DMS79 treated with DMSO at 0.1 percent for 48 hours (cell line): Measurements from ENCODE around the gene MORC2.

Experiments
- DNase-seq: peaks from one replicate; lab custom pipeline; 2025; lab: John Stamatoyannopoulos, UW

Gene MORC2

GRCh38 chr22:30920407-30920806 lies 48.2 kb downstream of the MORC2 start:
- peak; percentile 33 for DNase-seq

DNA sequence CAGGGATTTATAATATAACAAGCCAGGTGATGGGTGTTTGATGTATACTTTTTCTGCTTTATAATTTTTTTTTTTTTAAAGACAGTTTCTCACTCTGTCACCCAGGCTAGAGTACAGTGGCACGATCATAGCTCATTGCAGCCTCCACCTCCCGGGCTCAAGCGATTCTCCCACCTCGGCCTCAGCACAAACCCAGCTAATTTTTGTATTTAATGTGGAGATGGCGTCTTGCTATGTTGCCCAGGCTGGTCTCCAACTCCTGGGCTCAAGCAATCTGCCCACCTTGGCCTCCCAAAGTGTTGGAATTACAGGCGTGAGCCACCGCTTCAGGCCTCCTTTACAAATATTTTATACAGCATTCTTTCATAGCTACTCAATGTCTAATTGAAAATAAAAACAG lies 48.6 kb downstream of the MORC2 start:
- DNase-seq, result no peak

- DNase-seq, result no peak
These were observed 49.8 kb downstream of the MORC2 start for GRCh38 chr22:30918761-30919160.

GRCh38 chr22:30910358-30910757 lies 58.2 kb downstream of the MORC2 start:
- no peak for DNase-seq

DNA sequence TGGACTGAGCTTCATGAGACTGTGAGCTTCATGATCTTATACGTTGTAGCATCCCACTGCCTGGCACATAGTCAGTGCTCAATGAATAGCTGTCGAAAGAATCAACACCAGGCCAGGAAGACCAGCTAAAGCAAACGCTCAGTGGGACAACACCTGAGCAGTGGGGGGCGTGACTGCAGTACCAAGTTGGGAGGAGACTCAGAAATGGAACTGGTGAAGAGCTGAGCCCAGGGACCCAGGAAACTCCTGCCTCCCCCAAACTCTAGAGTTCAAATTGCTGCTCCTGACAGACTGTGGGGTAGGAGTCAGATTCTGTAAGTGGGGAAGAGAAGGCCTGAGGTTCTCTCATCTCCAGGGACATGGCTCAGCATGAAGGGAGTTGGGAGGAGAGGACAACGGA lies 59.3 kb downstream of the MORC2 start:
- DNase-seq, result no peak

GRCh38 chr22:30908051-30908461 lies 60.5 kb downstream of the MORC2 start:
- DNase-seq, result no peak

DNA sequence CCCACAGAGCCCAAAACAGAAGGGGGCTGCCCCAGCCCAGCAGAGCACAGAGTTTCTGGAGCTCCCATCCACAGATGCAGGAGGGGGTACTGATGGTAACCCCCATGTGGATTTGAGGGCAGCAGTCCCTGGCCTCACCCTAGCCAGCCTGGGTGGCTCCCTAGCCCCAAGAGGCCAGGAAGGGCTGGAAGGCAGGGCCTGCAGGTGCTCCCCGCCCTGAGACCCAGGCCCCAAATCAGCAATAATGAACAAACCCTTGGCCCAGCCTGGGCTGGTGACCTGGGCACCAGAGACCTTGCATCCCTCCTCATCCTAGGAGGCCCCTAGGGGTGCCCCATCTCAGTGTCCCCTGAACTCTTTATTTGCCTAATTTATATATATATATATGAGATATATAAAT lies 61.6 kb downstream of the MORC2 start:
- no peak for DNase-seq

DNA sequence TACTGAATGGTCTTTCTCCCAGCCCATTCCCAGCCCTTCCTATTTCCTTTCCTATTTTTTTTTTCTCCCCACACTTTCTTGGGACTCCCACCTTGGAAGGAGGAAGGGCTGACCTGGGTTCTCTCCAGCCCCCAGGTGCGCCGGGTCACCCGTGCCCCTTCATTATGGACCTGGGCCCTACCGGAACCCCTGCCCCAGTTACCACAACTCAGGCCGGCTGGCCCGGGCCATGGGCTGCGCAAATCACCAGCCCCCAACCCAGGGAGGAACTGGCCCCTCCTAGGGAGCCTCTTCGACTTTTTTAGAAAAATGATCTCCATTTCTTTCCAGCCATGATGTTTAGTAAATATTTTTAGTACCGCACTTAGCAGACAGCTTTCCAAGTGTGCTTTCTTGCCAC lies 62.2 kb downstream of the MORC2 start:
- no peak for DNase-seq

- no peak for DNase-seq
These were observed 62.8 kb downstream of the MORC2 start for GRCh38 chr22:30905696-30906341.

GRCh38 chr22:30903876-30904460 lies 64.6 kb downstream of the MORC2 start:
- no peak for DNase-seq

- no peak for DNase-seq
These were observed 65.8 kb downstream of the MORC2 start for GRCh38 chr22:30902496-30903357.

GRCh38 chr22:30894371-30894740 lies 74.2 kb downstream of the MORC2 start:
- no peak for DNase-seq

- no peak for DNase-seq
These were observed 74.9 kb downstream of the MORC2 start for GRCh38 chr22:30893434-30894370.

DNA sequence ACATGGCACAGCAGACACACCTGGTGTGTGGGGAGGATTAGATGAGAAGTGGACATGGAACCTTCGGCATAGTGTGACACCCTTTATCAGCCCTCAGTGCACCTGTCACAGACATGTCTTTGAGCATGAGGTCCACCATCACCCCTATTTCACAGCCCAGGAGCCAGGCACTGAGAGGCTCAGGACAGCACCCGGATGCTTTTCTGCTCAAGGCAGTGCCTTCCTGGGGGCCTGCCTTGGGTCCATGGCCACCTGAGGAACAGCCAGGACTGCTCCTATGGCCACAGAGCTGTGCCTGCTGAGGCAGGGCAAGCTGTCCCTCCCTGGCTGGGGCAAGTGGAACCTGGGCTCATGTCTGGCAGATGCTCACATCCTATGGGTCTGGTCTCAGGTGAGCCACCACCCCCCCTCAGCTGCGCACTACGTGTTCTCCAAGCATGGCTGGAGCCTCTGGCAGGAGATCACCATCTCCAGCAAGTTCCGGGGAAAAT lies 75.8 kb downstream of the MORC2 start:
- DNase-seq, result no peak

- DNase-seq, result no peak
These were observed 76.3 kb downstream of the MORC2 start for GRCh38 chr22:30892286-30892685.

GRCh38 chr22:30891781-30892180 lies 76.8 kb downstream of the MORC2 start:
- no peak for DNase-seq

DNA sequence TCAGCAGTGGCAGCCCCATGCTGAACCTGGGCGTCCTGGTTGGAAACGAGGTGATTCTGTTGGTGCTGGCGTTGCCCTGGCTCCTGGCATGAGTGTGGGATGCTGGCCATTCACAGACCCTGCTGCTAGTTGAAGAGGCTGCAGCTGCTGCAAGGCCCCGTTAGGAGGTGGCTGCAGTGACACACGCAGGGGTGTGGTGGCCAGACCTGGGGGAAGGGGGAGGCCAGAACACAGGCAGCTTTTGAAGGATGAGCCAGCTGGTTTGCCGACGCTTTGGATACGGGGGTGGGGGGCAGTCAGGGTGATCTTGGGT lies 77.2 kb downstream of the MORC2 start:
- DNase-seq, result no peak

GRCh38 chr22:30890686-30891442 lies 77.7 kb downstream of the MORC2 start:
- no peak for DNase-seq

- no peak for DNase-seq
These were observed 78.5 kb downstream of the MORC2 start for GRCh38 chr22:30889996-30890480.

DNA sequence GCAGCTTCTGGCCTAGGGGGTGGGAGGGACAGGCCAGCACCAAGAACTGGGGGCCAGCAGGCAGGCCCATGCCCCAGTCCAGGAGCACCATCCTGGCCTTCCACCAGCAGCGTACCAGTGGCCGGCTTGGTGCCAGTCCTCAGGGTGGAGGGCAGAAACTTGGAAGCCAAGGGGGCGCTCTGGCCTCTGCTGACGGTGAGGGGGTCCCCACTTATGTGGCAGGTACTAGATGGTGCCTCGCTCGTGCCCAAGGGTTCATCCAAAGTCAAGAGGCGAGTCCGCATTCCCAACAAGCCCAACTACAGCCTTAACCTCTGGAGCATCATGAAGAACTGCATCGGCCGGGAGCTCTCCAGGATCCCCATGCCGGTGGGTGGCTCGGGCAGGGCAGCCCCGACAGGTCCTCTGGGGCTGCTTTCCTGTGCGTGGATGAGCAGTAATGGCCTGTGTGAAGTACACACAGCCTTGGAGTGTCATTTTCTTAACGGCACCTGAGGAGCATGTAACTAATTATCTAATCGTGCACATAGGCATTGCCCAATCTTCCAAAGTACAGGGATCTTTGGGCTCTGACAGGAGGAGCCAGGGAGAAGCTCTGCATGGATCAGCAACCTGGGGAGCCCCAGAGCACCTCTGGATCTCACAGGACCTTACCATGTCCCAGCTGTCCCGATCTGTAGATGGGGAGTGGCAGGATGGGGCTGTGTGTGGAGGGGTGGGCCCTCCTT lies 79.1 kb downstream of the MORC2 start:
- no peak for DNase-seq

GRCh38 chr22:30887861-30888260 lies 80.7 kb downstream of the MORC2 start:
- DNase-seq, result no peak
